H9 (cell line): ENCODE measurements around the gene POC1B. TPM values are rescaled to one million over a fixed set of nuclear protein-coding genes. Genes with fewer than 3 reads are reported as not detected.

Experiments
- DNase-seq: peaks from one replicate; pipeline ENCODE4 v3.0.0-alpha.2; 2017
- H2AFZ ChIP-seq: one replicate; pipeline ENCODE4 v1.6.1; 2013; ENCODE audit warnings: mild to moderate bottlenecking, low read length, control low read depth, moderate library complexity
- H2AK5ac ChIP-seq: 2 replicates; pipeline ENCODE4 v1.6.1; 2013; ENCODE audit warnings: low read length, control low read depth, mixed read lengths; ENCODE audit not compliant: insufficient read length
- H2BK120ac ChIP-seq: one replicate; pipeline ENCODE4 v1.6.1; 2013; ENCODE audit warnings: low read depth, mild to moderate bottlenecking, low read length, control low read depth, inconsistent platforms; ENCODE audit not compliant: poor library complexity, severe bottlenecking
- H2BK12ac ChIP-seq: 2 replicates; pipeline ENCODE4 v1.6.1; 2013; ENCODE audit warnings: low read length, control low read depth, mixed read lengths, low read depth; ENCODE audit not compliant: insufficient read length
- H2BK15ac ChIP-seq: 2 replicates; pipeline ENCODE4 v1.6.1; 2013; ENCODE audit warnings: low read depth, low read length, control low read depth
- H2BK20ac ChIP-seq: one replicate; pipeline ENCODE4 v1.6.1; 2013; ENCODE audit warnings: low read depth, mild to moderate bottlenecking, low read length, control low read depth, inconsistent platforms; ENCODE audit not compliant: poor library complexity, severe bottlenecking
- H2BK5ac ChIP-seq: 2 replicates; pipeline ENCODE4 v1.6.1; 2013; ENCODE audit warnings: low read length, control low read depth, mixed read lengths; ENCODE audit not compliant: insufficient read length
- H3K14ac ChIP-seq: 2 replicates; pipeline ENCODE4 v1.6.1; 2013; ENCODE audit warnings: low read length, control low read depth; ENCODE audit not compliant: insufficient read depth
- H3K18ac ChIP-seq: 2 replicates; pipeline ENCODE4 v1.6.1; 2013; ENCODE audit warnings: low read depth, mild to moderate bottlenecking, mixed read lengths, low read length, control low read depth; ENCODE audit not compliant: insufficient read length
- H3K23ac ChIP-seq: 2 replicates; pipeline ENCODE4 v1.6.1; 2013; ENCODE audit warnings: low read length, control low read depth, mixed read lengths, low read depth; ENCODE audit not compliant: insufficient read length
- H3K23me2 ChIP-seq: 2 replicates; pipeline ENCODE4 v1.6.1; 2013; ENCODE audit warnings: low read depth, mild to moderate bottlenecking, mixed read lengths, low read length, control low read depth; ENCODE audit not compliant: insufficient read length, poor library complexity, severe bottlenecking
- H3K27ac ChIP-seq: 2 replicates; pipeline ENCODE4 v1.5.1; 2013; ENCODE audit warnings: low read length, control low read depth, mixed read lengths, low read depth; ENCODE audit not compliant: insufficient read length
- H3K27me3 ChIP-seq: 2 replicates; pipeline ENCODE4 v1.6.1; 2013; ENCODE audit warnings: low read length, control low read depth, inconsistent platforms; ENCODE audit not compliant: insufficient read depth
- H3K4ac ChIP-seq: 2 replicates; pipeline ENCODE4 v1.6.1; 2013; ENCODE audit warnings: low read depth, mild to moderate bottlenecking, control low read depth, inconsistent platforms, low read length, moderate library complexity
- H3K4me1 ChIP-seq: 2 replicates; pipeline ENCODE4 v1.6.1; 2013; ENCODE audit warnings: low read length, control low read depth, inconsistent platforms; ENCODE audit not compliant: insufficient read depth
- H3K4me2 ChIP-seq: 2 replicates; pipeline ENCODE4 v1.6.1; 2013; ENCODE audit warnings: low read length, control low read depth, mixed read lengths; ENCODE audit not compliant: insufficient read length, insufficient read depth
- H3K56ac ChIP-seq: 2 replicates; pipeline ENCODE4 v1.6.1; 2013; ENCODE audit warnings: low read depth, mild to moderate bottlenecking, mixed read lengths, low read length, control low read depth; ENCODE audit not compliant: insufficient read length
- H3K79me1 ChIP-seq: 2 replicates; pipeline ENCODE4 v1.6.1; 2013; ENCODE audit warnings: low read depth, mild to moderate bottlenecking, moderate library complexity, low read length, control low read depth, inconsistent platforms; ENCODE audit not compliant: insufficient read depth, poor library complexity, severe bottlenecking
- H3K79me2 ChIP-seq: 2 replicates; pipeline ENCODE4 v1.6.1; 2013; ENCODE audit warnings: low read length, control low read depth, inconsistent platforms; ENCODE audit not compliant: insufficient read depth
- H3K9ac ChIP-seq: 2 replicates; pipeline ENCODE4 v1.6.1; 2013; ENCODE audit warnings: low read length, control low read depth, mixed read lengths; ENCODE audit not compliant: insufficient read length; ENCODE audit errors: extremely low read depth
- H3K9me3 ChIP-seq: one replicate; pipeline ENCODE4 v1.6.1; 2013; ENCODE audit warnings: low read depth, low read length, inconsistent platforms; ENCODE audit not compliant: control insufficient read depth
- H3T11ph ChIP-seq: one replicate; pipeline ENCODE4 v1.6.1; 2013; ENCODE audit warnings: mild to moderate bottlenecking, low read length, control low read depth, inconsistent platforms
- H4K20me1 ChIP-seq: one replicate; pipeline ENCODE4 v1.6.1; 2013; ENCODE audit not compliant: control insufficient read depth, insufficient read length, insufficient read depth
- H4K5ac ChIP-seq: 2 replicates; pipeline ENCODE4 v1.6.1; 2013; ENCODE audit warnings: low read depth, mild to moderate bottlenecking, mixed read lengths, low read length, control low read depth; ENCODE audit not compliant: insufficient read length
- H4K8ac ChIP-seq: replicated peaks from 2 replicates; pipeline ENCODE4 v1.6.1; 2013; ENCODE audit warnings: low read length, control low read depth, mixed read lengths, low read depth; ENCODE audit not compliant: insufficient read length
- H4K91ac ChIP-seq: 2 replicates; pipeline ENCODE4 v1.6.1; 2013; ENCODE audit warnings: low read depth, mild to moderate bottlenecking, moderate library complexity, mixed read lengths, low read length, control low read depth; ENCODE audit not compliant: insufficient read length
- H3K27ac Mint-ChIP-seq, 3 experiments: 2 replicates in 2 of 3; 3 replicates in 1 of 3; pipeline ENCODE4 v1.8.0; 2020 to 2021; ENCODE audit warnings: mixed read lengths in 3 of 3, mild to moderate bottlenecking in 1 of 3, moderate library complexity in 1 of 3
- H3K27me3 Mint-ChIP-seq: 2 replicates; pipeline ENCODE4 v1.8.0; 2021; ENCODE audit warnings: low read depth, mild to moderate bottlenecking, moderate library complexity, mixed read lengths
- H3K36me3 Mint-ChIP-seq, 3 experiments: 2 replicates in 2 of 3; 3 replicates in 1 of 3; pipeline ENCODE4 v1.8.0; 2020 to 2021; ENCODE audit warnings: low read depth in 3 of 3, mixed read lengths in 3 of 3; ENCODE audit not compliant: insufficient read depth in 1 of 3
- H3K4me1 Mint-ChIP-seq, 2 experiments: 2 replicates each; pipeline ENCODE4 v1.8.0; 2020; ENCODE audit warnings: mixed read lengths in 2 of 2
- H3K4me3 Mint-ChIP-seq, 2 experiments: 2 replicates in 1 of 2; 3 replicates in 1 of 2; pipeline ENCODE4 v1.8.0; 2020 to 2021; ENCODE audit warnings: mild to moderate bottlenecking in 2 of 2, mixed read lengths in 2 of 2, moderate library complexity in 1 of 2
- H3K9me3 Mint-ChIP-seq, 2 experiments: 2 replicates in 1 of 2; 3 replicates in 1 of 2; pipeline ENCODE4 v1.8.0; 2020; ENCODE audit warnings: mild to moderate bottlenecking in 2 of 2, mixed read lengths in 2 of 2, moderate library complexity in 1 of 2
- CTCF ChIP-seq: fragments of 200-600 bp; sonication (generic); conservative IDR thresholded peaks from 3 replicates; pipeline ENCODE4 v1.8.0; 2021; ENCODE audit warnings: antibody characterized with exemption, mild to moderate bottlenecking
- WGBS: extraction: QIAGEN DNeasy Blood & Tissue Kit; methylation state at CpG from one replicate; pipeline ENCODE4 v1.1.7; 2013; ENCODE audit warnings: missing lambda C conversion rate, low lambda C conversion rate, mixed read lengths; ENCODE audit not compliant: insufficient read length; ENCODE audit errors: extremely low coverage; 5-methylcytosine and 5-hydroxymethylcytosine counted together
- total RNA-seq: library from RNA; stranded (reverse); gene quantifications from 2 replicates; pipeline ENCODE4 v1.2.1, GENCODE V29; 2021

The POC1B gene
- total RNA-seq, 1 experiment from 2014 or later: 12.5 TPM

- Histone ChIP-seq H3K27ac (no peak overlapping the region), H3K56ac (no peak overlapping the region), H4K8ac (no peak overlapping the region), H2BK20ac (no peak overlapping the region), H3K79me1 (no peaks in the 10 kb centered on the region), H2BK120ac (no peak overlapping the region), H3K27me3 (no peaks in the 10 kb centered on the region), H3K23ac (no peak overlapping the region), H3K4me2 (no peak overlapping the region), H4K91ac (no peak overlapping the region), H4K20me1 (no peaks in the 10 kb centered on the region), H3K14ac (no peak overlapping the region), H3K9me3 (no peaks in the 10 kb centered on the region), H3K79me2 (no peaks in the 10 kb centered on the region), H3K18ac (no peak overlapping the region), H2AFZ (no peak overlapping the region), H3T11ph (no peak overlapping the region), H3K4me1 (no peaks in the 10 kb centered on the region), H2BK15ac (no peak overlapping the region), H3K4ac (no peak overlapping the region), H3K23me2 (no peaks in the 10 kb centered on the region), H2AK5ac (no peak overlapping the region), H2BK5ac (no peak overlapping the region), H2BK12ac (no peak overlapping the region), H3K9ac (no peak overlapping the region), H4K5ac (no peak overlapping the region)
- DNase-seq: no peak
- H3K36me3 Mint-ChIP-seq: no peaks in the 10 kb centered on the region
- H3K27ac Mint-ChIP-seq: no peak overlapping the region
- TF ChIP-seq CTCF: no peak
- H3K9me3 Mint-ChIP-seq: no peaks in the 10 kb centered on the region
- H3K4me3 Mint-ChIP-seq: no peak overlapping the region
- peaks cover 4% of the 10 kb centered on the region for H3K27me3 Mint-ChIP-seq
- WGBS: no CpG with 5 or more reads among the region's 1 CpG
- H3K4me1 Mint-ChIP-seq: peaks cover 17 to 19% of the 10 kb centered on the region in 2 experiments
Measured at GRCh38 chr12:89544022-89544421, 18.2 kb upstream of the POC1B start.
